ENCODE measurements around the gene GALNT10. TPM values are rescaled to one million over a fixed set of nuclear protein-coding genes. Genes with fewer than 3 reads are reported as not detected.

The GALNT10 gene
- total and polyA plus RNA-seq, 9 of the 15 experiments (the other 6 are each of a cell fraction or from before 2014, with no cell fraction given): 4.6 to 37.1 (median 13.3) TPM

GRCh38 chr5:154141745-154142221, 48.8 kb upstream of the GALNT10 start:
- Histone ChIP-seq H3K4me1 (replicated peaks in 1 of 2; ENCODE audit: control insufficient read depth in 2 of 2, insufficient read depth in 2 of 2, low read length in 2 of 2) (no peaks in the 10 kb centered on the region), H3K4me3 (no peak overlapping the region), H3K27ac (ENCODE audit: extremely low read depth, low read depth, low read length) (no peak overlapping the region), H3K9me1 (ENCODE audit: control insufficient read depth, insufficient read depth, low read length) (no peaks in the 10 kb centered on the region), H3K9me3 (replicated peaks; ENCODE audit: control insufficient read depth, insufficient read depth, low read depth, low read length) (no peaks in the 10 kb centered on the region), H3K36me3 (ENCODE audit: control insufficient read depth, insufficient read depth, low read length) (no peaks in the 10 kb centered on the region), H3K4me2 (ENCODE audit: insufficient read depth, low read length) (no peak overlapping the region), H2AFZ (ENCODE audit: low read depth, low read length) (no peak overlapping the region), H3K27me3 (ENCODE audit: control insufficient read depth in 2 of 2, insufficient read depth in 2 of 2, low read length in 2 of 2) (peaks cover 26 to 42% of the 10 kb centered on the region in 2 experiments), H4K20me1 (replicated peaks; ENCODE audit: control insufficient read depth, insufficient read depth, low read length) (no peaks in the 10 kb centered on the region; the same call in 1 of the 2 replicates), H3K9ac (ENCODE audit: insufficient read depth in 1 of 2, low read depth in 2 of 2, low read length in 2 of 2) (no peak overlapping the region), H3K79me2 (ENCODE audit: control insufficient read depth, insufficient read depth, low read length) (no peaks in the 10 kb centered on the region)
- ChIA-PET CTCF (ENCODE audit: low intra/inter-chr PET ratio) (no interaction called here), POLR2A (no interaction called here)
- DNase-seq (ENCODE audit: extremely low read depth in 1 of 4, low spot score in 3 of 4): no peak
- no TSS peak for BruUV-seq (replicated peaks)
- in situ Hi-C loops (cut with MboI): no loop called here
- FAIRE-seq: no peak
- TF ChIP-seq FOXK1 (CRISPR knock-in tag; IDR thresholded peaks at IDR 0.05; ENCODE audit: borderline replicate concordance): no peak
- no peak for TF ChIP-seq ZBTB2 (IDR thresholded peaks at IDR 0.05)
- no peak for TF ChIP-seq TCF7 (IDR thresholded peaks at IDR 0.05; ENCODE audit: borderline replicate concordance)
- TF ChIP-seq POLR2B (IDR thresholded peaks at IDR 0.05; ENCODE audit: low read depth, partially characterized antibody): no peak
- TF ChIP-seq BCL6 (CRISPR knock-in tag; IDR thresholded peaks at IDR 0.05): no peak
- TF ChIP-seq XRCC4 (IDR thresholded peaks at IDR 0.05; ENCODE audit: extremely low read depth, insufficient read depth, insufficient read length): no peak
- TF ChIP-seq MAX (CRISPR knock-in tag; IDR thresholded peaks at IDR 0.05): no peak
- TF ChIP-seq E2F1 (CRISPR knock-in tag; IDR thresholded peaks at IDR 0.05): no peak
- TF ChIP-seq SRF (CRISPR knock-in tag; IDR thresholded peaks at IDR 0.05): no peak
- no peak for TF ChIP-seq ZNF274 (IDR thresholded peaks at IDR 0.05; ENCODE audit: borderline replicate concordance, low read depth, low read length)
- TF ChIP-seq ZNF436 (CRISPR knock-in tag; IDR thresholded peaks at IDR 0.05): no peak
- no peak for TF ChIP-seq NBN (IDR thresholded peaks at IDR 0.05; ENCODE audit: low read depth)
- TF ChIP-seq SRSF1 (IDR thresholded peaks at IDR 0.05; ENCODE audit: low read depth, low read length): no peak
- TF ChIP-seq PKNOX1 (IDR thresholded peaks at IDR 0.05): no peak
- no peak for TF ChIP-seq OTX1 (CRISPR knock-in tag; IDR thresholded peaks at IDR 0.05)
- no peak for TF ChIP-seq HMBOX1 (IDR thresholded peaks at IDR 0.05)
- intact Hi-C loops (cut with micrococcal nuclease): no loop called here
- WGBS (ENCODE audit: insufficient coverage, low coverage, missing lambda C conversion rate): 0% methylated on average over 1 of the region's 1 CpG
- ATAC-seq: no peak

All from K562 (cell line).